Esophagus (tissue), 2 donors: ENCODE measurements around the gene PCDH18. TPM values are rescaled to one million over a fixed set of nuclear protein-coding genes. Genes with fewer than 3 reads are reported as not detected.
"Not testable (repeated sequence)": the region's sequence is repeated elsewhere in the genome, so short reads cannot be mapped to it uniquely, and the experiment has no call there.

Experiments used
- H3K27ac ChIP-seq, 2 donors: one replicate each; pipeline ENCODE4 v1.5.1; 2013; ENCODE audit warnings: low read depth in 2 of 2, mild to moderate bottlenecking in 2 of 2, inconsistent platforms in 1 of 2, low read length in 1 of 2, moderate library complexity in 1 of 2
- H3K27me3 ChIP-seq, 2 donors: one replicate each; pipeline ENCODE4 v1.6.1; 2013; ENCODE audit warnings: low read length in 2 of 2, control low read depth in 1 of 2, mild to moderate bottlenecking in 1 of 2; ENCODE audit not compliant: insufficient read depth in 2 of 2, control insufficient read depth in 1 of 2
- H3K36me3 ChIP-seq, 2 donors: one replicate each; pipeline ENCODE4 v1.6.1; 2013; ENCODE audit warnings: low read length in 1 of 2; ENCODE audit not compliant: control insufficient read depth in 2 of 2, insufficient read depth in 2 of 2
- H3K4me1 ChIP-seq, 2 donors: one replicate each; pipeline ENCODE4 v1.6.1; 2013; ENCODE audit warnings: low read length in 1 of 2; ENCODE audit not compliant: control insufficient read depth in 2 of 2, insufficient read depth in 2 of 2
- H3K4me3 ChIP-seq, 2 donors: one replicate each; pipeline ENCODE4 v1.5.1; 2013; ENCODE audit warnings: low read length in 2 of 2, mild to moderate bottlenecking in 2 of 2, low read depth in 1 of 2, moderate library complexity in 1 of 2
- H3K9me3 ChIP-seq, 2 donors: one replicate each; pipeline ENCODE4 v1.6.1; 2013; ENCODE audit warnings: mild to moderate bottlenecking in 2 of 2, low read depth in 1 of 2, low read length in 1 of 2, moderate library complexity in 1 of 2; ENCODE audit not compliant: control insufficient read depth in 2 of 2, insufficient read depth in 1 of 2
- WGBS, 2 donors: extraction: QIAGEN DNeasy Blood & Tissue Kit; methylation state at CpG; one replicate each; pipeline ENCODE4 v1.1.7; 2013; 5-methylcytosine and 5-hydroxymethylcytosine counted together
- polyA plus RNA-seq, 2 donors: library from polyadenylated mRNA; stranded (reverse); fragments of 200-250 nt; gene quantifications; one replicate each; pipeline ENCODE4 v1.2.3, GENCODE V29; 2013
- donor health status: healthy with polysubstance abuse.
- donor health status: Bipolar disorder and iron deficiency.

Gene PCDH18
- polyA plus RNA-seq, 2 donors, result 0.75 to 1.8 TPM

GRCh38 chr4:137517323-137517722 lies 15.0 kb downstream of the PCDH18 start:
- not testable (repeated sequence) for H3K36me3 ChIP-seq
- 89 to 96% methylated on average over 3 of the region's 3 CpGs for WGBS, 2 donors

GRCh38 chr4:137514406-137515111 lies 17.7 kb downstream of the PCDH18 start:
- Histone ChIP-seq H3K4me3 (no peak overlapping the region), H3K9me3 (no peaks in the 10 kb centered on the region), H3K36me3 (no peaks in the 10 kb centered on the region), H3K27ac (no peak overlapping the region), H3K27me3 (no peaks in the 10 kb centered on the region), H3K4me1 (no peaks in the 10 kb centered on the region)
- 81 to 84% methylated on average over 3 of the region's 3 CpGs for WGBS, 2 donors

More at GRCh38 chr4:137517323-137517722, 15.0 kb downstream of the PCDH18 start:
- H3K27ac ChIP-seq, H3K4me1 ChIP-seq, H3K9me3 ChIP-seq, H3K4me3 ChIP-seq, H3K27me3 ChIP-seq: not testable (repeated sequence)

- Histone ChIP-seq H3K4me3 (no peak overlapping the region), H3K27me3 (no peaks in the 10 kb centered on the region), H3K36me3 (no peaks in the 10 kb centered on the region), H3K9me3 (no peaks in the 10 kb centered on the region), H3K4me1 (no peaks in the 10 kb centered on the region), H3K27ac (no peak overlapping the region)
- WGBS, 2 donors, result 49 to 54% methylated on average over 2 of the region's 2 CpGs
Measured at GRCh38 chr4:137510557-137511265, 21.6 kb downstream of the PCDH18 start.

- 77 to 91% methylated on average over 4 of the region's 4 CpGs for WGBS, 2 donors
- no peak overlapping the region for H3K4me3 ChIP-seq
- no peaks in the 10 kb centered on the region for H3K4me1 ChIP-seq
- H3K27me3 ChIP-seq, result no peaks in the 10 kb centered on the region
- no peak overlapping the region for H3K27ac ChIP-seq
- H3K9me3 ChIP-seq, result no peaks in the 10 kb centered on the region
- no peaks in the 10 kb centered on the region for H3K36me3 ChIP-seq
Measured at GRCh38 chr4:137509855-137510282, 22.4 kb downstream of the PCDH18 start.

- no peaks in the 10 kb centered on the region for H3K27me3 ChIP-seq
- no peaks in the 10 kb centered on the region for H3K9me3 ChIP-seq
- WGBS, 2 donors, result 81 to 83% methylated on average over 6 of the region's 6 CpGs
- H3K4me1 ChIP-seq, result no peaks in the 10 kb centered on the region
- no peak overlapping the region for H3K27ac ChIP-seq
- H3K36me3 ChIP-seq, result no peaks in the 10 kb centered on the region
- H3K4me3 ChIP-seq, result no peak overlapping the region
Measured at GRCh38 chr4:137502339-137503129, 29.8 kb downstream of the PCDH18 start.

GRCh38 chr4:137496267-137496666 lies 36.0 kb downstream of the PCDH18 start:
- 69 to 80% methylated on average over 15 to 27 of the region's 29 CpGs for WGBS, 2 donors
- not testable (repeated sequence) for H3K36me3 ChIP-seq, H3K4me3 ChIP-seq, H3K27ac ChIP-seq, H3K9me3 ChIP-seq, H3K27me3 ChIP-seq, H3K4me1 ChIP-seq

- H3K9me3 ChIP-seq, result no peaks in the 10 kb centered on the region
- WGBS, 2 donors, result 78 to 80% methylated on average over 2 of the region's 2 CpGs
- H3K4me1 ChIP-seq, result no peaks in the 10 kb centered on the region
- H3K4me3 ChIP-seq, result no peak overlapping the region
- H3K27me3 ChIP-seq, result no peaks in the 10 kb centered on the region
- H3K36me3 ChIP-seq, result no peaks in the 10 kb centered on the region
- no peak overlapping the region for H3K27ac ChIP-seq
Measured at GRCh38 chr4:137495578-137495977, 36.7 kb downstream of the PCDH18 start.

- H3K27me3 ChIP-seq, H3K9me3 ChIP-seq, H3K4me1 ChIP-seq, H3K4me3 ChIP-seq, H3K36me3 ChIP-seq, H3K27ac ChIP-seq: not testable (repeated sequence)
- WGBS, 2 donors, result 82 to 86% methylated on average over 11 of the region's 11 CpGs
Measured at GRCh38 chr4:137483313-137483959, 48.9 kb downstream of the PCDH18 start.

GRCh38 chr4:137479657-137480056 lies 52.6 kb downstream of the PCDH18 start:
- 90 to 93% methylated on average over 5 of the region's 5 CpGs for WGBS, 2 donors
- not testable (repeated sequence) for H3K36me3 ChIP-seq, H3K27ac ChIP-seq, H3K9me3 ChIP-seq, H3K4me3 ChIP-seq, H3K27me3 ChIP-seq, H3K4me1 ChIP-seq
